ENCODE results near the gene GON4L. TPM values are rescaled to one million over a fixed set of nuclear protein-coding genes. Genes with fewer than 3 reads are reported as not detected.

The GON4L gene
- total and polyA plus RNA-seq, 2 experiments from 2014 or later = 45.2 to 93.1 TPM

DNA sequence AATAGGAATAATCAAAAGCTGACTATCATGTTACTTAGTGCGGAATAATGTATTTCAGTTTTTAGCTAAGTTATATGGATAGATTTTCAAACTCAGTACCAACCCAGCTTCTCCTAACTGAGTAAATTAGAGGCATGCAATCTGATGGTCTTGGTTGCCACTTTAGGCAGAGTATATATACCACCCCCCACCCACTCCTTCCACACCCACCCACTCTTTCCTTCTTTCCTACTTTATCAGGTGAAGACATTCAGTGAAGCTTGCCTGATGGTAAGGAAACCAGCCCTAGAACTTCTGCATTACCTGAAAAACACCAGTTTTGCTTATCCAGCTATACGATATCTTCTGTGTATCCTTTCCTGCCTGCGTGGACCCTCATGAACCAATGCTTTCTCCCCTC, 131.9 kb downstream of the GON4L start (continued):
- no peak for TF ChIP-seq REST (IDR thresholded peaks at IDR 0.05; ENCODE audit: unreplicated experiment)

DNA sequence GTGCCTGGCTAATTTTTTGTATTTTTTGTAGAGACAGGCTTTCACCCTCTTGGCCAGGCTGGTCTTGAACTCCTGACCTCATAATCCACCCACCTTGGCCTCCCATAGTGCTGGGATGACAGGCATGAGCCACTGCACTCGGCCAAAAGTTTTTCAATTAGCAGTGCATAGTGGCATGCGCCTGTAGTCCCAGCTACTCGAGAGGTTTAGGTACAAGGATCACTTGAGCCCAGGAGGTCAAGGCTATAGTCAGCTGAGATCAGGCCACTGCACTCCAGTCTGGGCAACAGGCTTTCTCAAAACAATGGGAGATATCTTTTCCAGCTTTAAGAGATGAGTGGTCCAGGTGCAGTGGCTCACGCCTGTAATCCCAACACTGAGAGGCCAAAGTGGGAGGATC, 137.3 kb downstream of the GON4L start:
- H3K4me3 ChIP-seq = no peak overlapping the region
- Mint-ChIP-seq H3K4me1 (no peaks in the 10 kb centered on the region), H3K27ac (no peak overlapping the region), H3K36me3 (ENCODE audit: low read depth) (peaks cover 44% of the 10 kb centered on the region), H3K27me3 (ENCODE audit: insufficient read depth, low read depth, poor library complexity) (peaks cover 4% of the 10 kb centered on the region), H3K4me3 (no peak overlapping the region), H3K9me3 (no peaks in the 10 kb centered on the region)
- peaks cover 4% of the 10 kb centered on the region; the same call in 1 of the 2 replicates for H3K79me2 ChIP-seq (replicated peaks; ENCODE audit: insufficient read depth)
- ATAC-seq = no peak
- H3F3A ChIP-seq (replicated peaks; ENCODE audit: low read depth) = 0 out of 2 replicates have a peak, but pooled peaks cover 2% of the 10 kb centered on the region
- no peak overlapping the region for H3K4me2 ChIP-seq
- no peaks in the 10 kb centered on the region for H4K20me1 ChIP-seq (replicated peaks; ENCODE audit: insufficient read depth)
- H3K9me2 ChIP-seq (ENCODE audit: insufficient read depth) = no peaks in the 10 kb centered on the region
- H3K4me1 ChIP-seq (ENCODE audit: insufficient read depth) = no peaks in the 10 kb centered on the region
- H3K36me3 ChIP-seq (ENCODE audit: insufficient read depth) = peaks cover 19% of the 10 kb centered on the region; the same call in 1 of the 2 replicates
- H3K27me3 ChIP-seq (ENCODE audit: insufficient read depth) = no peaks in the 10 kb centered on the region
- DNase-seq (ENCODE audit: low spot score) = no peak
- no peak overlapping the region for H2AFZ ChIP-seq
- no peak overlapping the region for H3K27ac ChIP-seq (ENCODE audit: low read depth)
- TF ChIP-seq ZNF114 (CRISPR knock-in tag; IDR thresholded peaks at IDR 0.05) = no peak
- no peak for TF ChIP-seq STAT1 (IDR thresholded peaks at IDR 0.05; ENCODE audit: unreplicated experiment)
- TF ChIP-seq ZNF462 (CRISPR knock-in tag; IDR thresholded peaks at IDR 0.05) = no peak
- no peak for TF ChIP-seq REST (IDR thresholded peaks at IDR 0.05; ENCODE audit: unreplicated experiment)
- TF ChIP-seq POLR2AphosphoS5 (IDR thresholded peaks at IDR 0.05; ENCODE audit: low read depth) = no peak
- no peak for TF ChIP-seq CREB1 (CRISPR knock-in tag; IDR thresholded peaks at IDR 0.05; ENCODE audit: low read depth)
- no peak for TF ChIP-seq NANOG (IDR thresholded peaks at IDR 0.05; ENCODE audit: borderline replicate concordance)
- TF ChIP-seq, protein P1, sequence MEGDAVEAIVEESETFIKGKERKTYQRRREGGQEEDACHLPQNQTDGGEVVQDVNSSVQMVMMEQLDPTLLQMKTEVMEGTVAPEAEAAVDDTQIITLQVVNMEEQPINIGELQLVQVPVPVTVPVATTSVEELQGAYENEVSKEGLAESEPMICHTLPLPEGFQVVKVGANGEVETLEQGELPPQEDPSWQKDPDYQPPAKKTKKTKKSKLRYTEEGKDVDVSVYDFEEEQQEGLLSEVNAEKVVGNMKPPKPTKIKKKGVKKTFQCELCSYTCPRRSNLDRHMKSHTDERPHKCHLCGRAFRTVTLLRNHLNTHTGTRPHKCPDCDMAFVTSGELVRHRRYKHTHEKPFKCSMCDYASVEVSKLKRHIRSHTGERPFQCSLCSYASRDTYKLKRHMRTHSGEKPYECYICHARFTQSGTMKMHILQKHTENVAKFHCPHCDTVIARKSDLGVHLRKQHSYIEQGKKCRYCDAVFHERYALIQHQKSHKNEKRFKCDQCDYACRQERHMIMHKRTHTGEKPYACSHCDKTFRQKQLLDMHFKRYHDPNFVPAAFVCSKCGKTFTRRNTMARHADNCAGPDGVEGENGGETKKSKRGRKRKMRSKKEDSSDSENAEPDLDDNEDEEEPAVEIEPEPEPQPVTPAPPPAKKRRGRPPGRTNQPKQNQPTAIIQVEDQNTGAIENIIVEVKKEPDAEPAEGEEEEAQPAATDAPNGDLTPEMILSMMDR (conservative IDR thresholded peaks at IDR 0.05; ENCODE audit: low read depth in 2 of 2) = no peak
- no peak for TF ChIP-seq ETS1 (IDR thresholded peaks at IDR 0.05)
